Measurements from ENCODE around the gene CHODL. TPM values are rescaled to one million over a fixed set of nuclear protein-coding genes. Genes with fewer than 3 reads are reported as not detected.

The CHODL gene
- total RNA-seq, 1 experiment from 2014 or later = 3.4 TPM

DNA sequence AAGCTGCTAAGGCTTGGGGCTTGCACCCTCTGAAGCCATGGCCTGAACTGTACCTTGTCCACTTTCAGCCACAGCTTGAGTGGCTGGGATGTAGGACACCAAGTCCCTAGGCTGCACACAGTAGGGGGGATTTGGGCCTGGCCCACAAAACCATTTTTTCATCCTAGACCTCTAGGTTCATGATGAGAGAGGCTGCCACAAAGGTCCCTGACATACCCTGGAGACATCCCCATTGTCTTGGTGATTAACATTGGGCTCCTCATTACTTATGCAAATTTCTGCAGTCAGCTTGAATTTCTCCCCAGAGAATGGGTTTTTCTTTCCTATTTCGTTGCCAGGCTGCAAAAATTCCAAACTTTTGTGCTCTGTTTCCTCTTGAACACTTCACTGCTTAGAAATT, 26.3 kb upstream of the CHODL start:
- H3K9me3 Mint-ChIP-seq = peaks cover 26 to 28% of the 10 kb centered on the region in 2 experiments
- Histone ChIP-seq H4K5ac (ENCODE audit: insufficient read length, low read depth, low read length) (no peak overlapping the region), H3K23ac (ENCODE audit: insufficient read length, low read depth, low read length) (no peak overlapping the region), H2AK5ac (ENCODE audit: insufficient read length, low read length) (no peak overlapping the region), H2BK120ac (ENCODE audit: low read depth, low read length, poor library complexity, severe bottlenecking) (no peak overlapping the region), H3K4ac (ENCODE audit: low read depth, low read length) (no peak overlapping the region), H2BK20ac (ENCODE audit: low read depth, low read length, poor library complexity, severe bottlenecking) (no peak overlapping the region), H3K14ac (ENCODE audit: insufficient read depth, low read length) (no peak overlapping the region), H2BK5ac (ENCODE audit: insufficient read length, low read length) (no peak overlapping the region), H3K18ac (ENCODE audit: insufficient read length, low read depth, low read length) (no peak overlapping the region), H4K8ac (replicated peaks; ENCODE audit: insufficient read length, low read depth, low read length) (no peak overlapping the region), H3K27me3 (ENCODE audit: insufficient read depth, low read length) (no peaks in the 10 kb centered on the region), H3K4me1 (ENCODE audit: insufficient read depth, low read length) (no peaks in the 10 kb centered on the region; the same call in 1 of the 2 replicates), H3T11ph (ENCODE audit: low read length) (no peak overlapping the region), H3K9me3 (ENCODE audit: control insufficient read depth, low read depth, low read length) (peaks cover 4% of the 10 kb centered on the region), H3K23me2 (ENCODE audit: insufficient read length, low read depth, low read length, poor library complexity, severe bottlenecking) (no peaks in the 10 kb centered on the region), H3K79me2 (ENCODE audit: insufficient read depth, low read length) (no peaks in the 10 kb centered on the region), H3K27ac (ENCODE audit: insufficient read length, low read depth, low read length) (no peak overlapping the region), H2BK15ac (ENCODE audit: low read depth, low read length) (no peak overlapping the region), H2BK12ac (ENCODE audit: insufficient read length, low read depth, low read length) (no peak overlapping the region), H2AFZ (ENCODE audit: low read length) (no peak overlapping the region), H3K79me1 (ENCODE audit: insufficient read depth, low read depth, low read length, poor library complexity, severe bottlenecking) (no peaks in the 10 kb centered on the region), H3K4me2 (ENCODE audit: insufficient read depth, insufficient read length, low read length) (no peak overlapping the region), H4K91ac (ENCODE audit: insufficient read length, low read depth, low read length) (no peak overlapping the region), H3K56ac (ENCODE audit: insufficient read length, low read depth, low read length) (no peak overlapping the region), H3K9ac (ENCODE audit: extremely low read depth, insufficient read length, low read length) (no peak overlapping the region), H4K20me1 (ENCODE audit: control insufficient read depth, insufficient read depth, insufficient read length) (no peaks in the 10 kb centered on the region)
- WGBS (ENCODE audit: extremely low coverage, insufficient read length, low lambda C conversion rate) = no CpG with 5 or more reads among the region's 1 CpG
- TF ChIP-seq CTCF (conservative IDR thresholded peaks at IDR 0.05) = no peak
- H3K4me3 Mint-ChIP-seq = no peak overlapping the region; a peak in 1 of 5 replicates
- peaks cover 19 to 47% (median 26%) of the 10 kb centered on the region in 3 experiments for H3K36me3 Mint-ChIP-seq (ENCODE audit: insufficient read depth in 1 of 3, low read depth in 3 of 3)
- no peak for DNase-seq
- H3K27me3 Mint-ChIP-seq (ENCODE audit: low read depth) = no peaks in the 10 kb centered on the region
- peak overlapping the region in 2 of 3 experiments; percentile 20 to 86; a peak in 3 of 7 replicates for H3K27ac Mint-ChIP-seq
- peaks cover 5 to 6% of the 10 kb centered on the region in 2 experiments for H3K4me1 Mint-ChIP-seq

Data from H9 (cell line).